ENCODE results near the gene PRR9.

Gene PRR9

GRCh38 chr1:153262462-153263157, 45.2 kb downstream of the PRR9 start:
- DNase-seq (ENCODE audit: insufficient read length, low spot score) (no peak), FAIRE-seq (no peak)
- TF ChIP-seq, protein P1, sequence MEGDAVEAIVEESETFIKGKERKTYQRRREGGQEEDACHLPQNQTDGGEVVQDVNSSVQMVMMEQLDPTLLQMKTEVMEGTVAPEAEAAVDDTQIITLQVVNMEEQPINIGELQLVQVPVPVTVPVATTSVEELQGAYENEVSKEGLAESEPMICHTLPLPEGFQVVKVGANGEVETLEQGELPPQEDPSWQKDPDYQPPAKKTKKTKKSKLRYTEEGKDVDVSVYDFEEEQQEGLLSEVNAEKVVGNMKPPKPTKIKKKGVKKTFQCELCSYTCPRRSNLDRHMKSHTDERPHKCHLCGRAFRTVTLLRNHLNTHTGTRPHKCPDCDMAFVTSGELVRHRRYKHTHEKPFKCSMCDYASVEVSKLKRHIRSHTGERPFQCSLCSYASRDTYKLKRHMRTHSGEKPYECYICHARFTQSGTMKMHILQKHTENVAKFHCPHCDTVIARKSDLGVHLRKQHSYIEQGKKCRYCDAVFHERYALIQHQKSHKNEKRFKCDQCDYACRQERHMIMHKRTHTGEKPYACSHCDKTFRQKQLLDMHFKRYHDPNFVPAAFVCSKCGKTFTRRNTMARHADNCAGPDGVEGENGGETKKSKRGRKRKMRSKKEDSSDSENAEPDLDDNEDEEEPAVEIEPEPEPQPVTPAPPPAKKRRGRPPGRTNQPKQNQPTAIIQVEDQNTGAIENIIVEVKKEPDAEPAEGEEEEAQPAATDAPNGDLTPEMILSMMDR (IDR thresholded peaks at IDR 0.05; ENCODE audit: insufficient read depth, missing control alignments) = no peak

GRCh38 chr1:153265457-153265856, 48.1 kb downstream of the PRR9 start:
- FAIRE-seq = no peak
- TF ChIP-seq, protein P1 (IDR thresholded peaks at IDR 0.05; ENCODE audit: insufficient read depth, missing control alignments) = no peak

More at GRCh38 chr1:153265457-153265856, 48.1 kb downstream of the PRR9 start:
- DNase-seq (ENCODE audit: insufficient read length, low spot score) = no peak

Measured in D721Med (cell line).